Neural progenitor cell (in vitro differentiated cells): ENCODE results near the gene RAD51B. TPM values are rescaled to one million over a fixed set of nuclear protein-coding genes. Genes with fewer than 3 reads are reported as not detected.

ENCODE experiments used
- DNase-seq: peaks from one replicate; pipeline ENCODE4 v3.0.0-alpha.2; 2016; ENCODE audit warnings: low spot score
- H2AFZ ChIP-seq: fragments of 200-600 bp; sonication (generic); replicated peaks from 2 replicates; pipeline ENCODE4 v1.6.1; 2016; ENCODE audit warnings: antibody characterized with exemption
- H3F3A ChIP-seq: fragments of 200-600 bp; sonication (generic); 2 replicates; pipeline ENCODE4 v1.6.1; 2016; ENCODE audit warnings: antibody characterized with exemption, low read depth
- H3K27ac ChIP-seq: fragments of 200-600 bp; sonication (generic); 2 replicates; pipeline ENCODE4 v1.5.1; 2016; ENCODE audit warnings: mild to moderate bottlenecking
- H3K27me3 ChIP-seq: fragments of 200-600 bp; sonication (generic); 2 replicates; pipeline ENCODE4 v1.6.1; 2016; ENCODE audit warnings: mild to moderate bottlenecking, moderate library complexity
- H3K36me3 ChIP-seq: fragments of 200-600 bp; sonication (generic); 2 replicates; pipeline ENCODE4 v1.5.1; 2016
- H3K4me1 ChIP-seq: fragments of 200-600 bp; sonication (generic); 2 replicates; pipeline ENCODE4 v1.6.1; 2016; ENCODE audit warnings: mixed run types
- H3K4me2 ChIP-seq: fragments of 200-600 bp; sonication (generic); 2 replicates; pipeline ENCODE4 v1.6.1; 2016
- H3K4me3 ChIP-seq: fragments of 200-600 bp; sonication (generic); 2 replicates; pipeline ENCODE4 v1.5.1; 2016
- H3K79me2 ChIP-seq: fragments of 200-600 bp; sonication (generic); 2 replicates; pipeline ENCODE4 v1.6.1; 2016; ENCODE audit warnings: low read depth
- H3K9ac ChIP-seq: fragments of 200-600 bp; sonication (generic); 2 replicates; pipeline ENCODE4 v1.6.1; 2016
- H3K9me3 ChIP-seq: fragments of 200-600 bp; sonication (generic); 2 replicates; pipeline ENCODE4 v1.5.1; 2016; ENCODE audit warnings: low read depth
- H4K20me1 ChIP-seq: fragments of 200-600 bp; sonication (generic); 2 replicates; pipeline ENCODE4 v1.6.1; 2016; ENCODE audit warnings: low read depth
- H3K27ac Mint-ChIP-seq: 3 replicates; pipeline ENCODE4 v1.8.0; 2021; ENCODE audit warnings: mixed read lengths
- H3K27me3 Mint-ChIP-seq: 2 replicates; pipeline ENCODE4 v1.8.0; 2022; ENCODE audit warnings: low read depth, mild to moderate bottlenecking, inconsistent platforms, moderate library complexity, mixed read lengths; ENCODE audit not compliant: insufficient read depth
- H3K36me3 Mint-ChIP-seq: 3 replicates; pipeline ENCODE4 v1.8.0; 2021; ENCODE audit warnings: mixed read lengths
- H3K4me1 Mint-ChIP-seq: 3 replicates; pipeline ENCODE4 v1.8.0; 2021; ENCODE audit warnings: mixed read lengths
- H3K4me3 Mint-ChIP-seq: 3 replicates; pipeline ENCODE4 v1.8.0; 2021; ENCODE audit warnings: mild to moderate bottlenecking, moderate library complexity, mixed read lengths
- H3K9me3 Mint-ChIP-seq: 3 replicates; pipeline ENCODE4 v1.8.0; 2020; ENCODE audit warnings: mixed read lengths
- CTCF ChIP-seq: fragments of 200-600 bp; sonication (generic); IDR thresholded peaks from 2 replicates; pipeline ENCODE4 v1.5.1; 2017; ENCODE audit warnings: antibody characterized with exemption, mild to moderate bottlenecking
- EZH2 ChIP-seq: fragments of 200-600 bp; sonication (generic); IDR thresholded peaks from 2 replicates; pipeline ENCODE4 v1.6.1; 2017; ENCODE audit warnings: antibody characterized with exemption, mild to moderate bottlenecking, moderate library complexity
- EZH2phosphoT487 ChIP-seq: fragments of 200-600 bp; sonication (generic); IDR thresholded peaks from 2 replicates; pipeline ENCODE4 v1.6.1; 2017; ENCODE audit warnings: antibody characterized with exemption
- total RNA-seq: library from RNA; depleted of rRNA; stranded (reverse); fragments of >200 nt; gene quantifications from 2 replicates; pipeline ENCODE4 v1.2.3, GENCODE V29; 2015; ENCODE audit warnings: low replicate concordance

RAD51B gene
- total RNA-seq, 1 donor from 2014 or later = 50.5 TPM

- Histone ChIP-seq H3K36me3 (no peaks in the 10 kb centered on the region), H4K20me1 (no peaks in the 10 kb centered on the region), H3K4me3 (no peak overlapping the region), H3K9ac (no peak overlapping the region), H3K27ac (no peak overlapping the region), H3K27me3 (no peaks in the 10 kb centered on the region), H3K4me2 (no peak overlapping the region), H3K9me3 (no peaks in the 10 kb centered on the region), H3F3A (peaks cover 27% of the 10 kb centered on the region), H3K79me2 (no peaks in the 10 kb centered on the region), H3K4me1 (peaks cover 18% of the 10 kb centered on the region), H2AFZ (no peak overlapping the region)
- Mint-ChIP-seq H3K27me3 (peaks cover 13% of the 10 kb centered on the region), H3K4me1 (peaks cover 29% of the 10 kb centered on the region), H3K9me3 (peaks cover 15% of the 10 kb centered on the region), H3K4me3 (no peak overlapping the region), H3K27ac (no peak overlapping the region), H3K36me3 (peaks cover 7% of the 10 kb centered on the region)
- TF ChIP-seq CTCF (no peak), EZH2 (no peak), EZH2phosphoT487 (no peak)
- DNase-seq = no peak
Measured at GRCh38 chr14:68677901-68678300, 858.3 kb downstream of the RAD51B start.

- peaks cover 24% of the 10 kb centered on the region for H3K4me1 ChIP-seq
- no peaks in the 10 kb centered on the region for H3K9me3 ChIP-seq
- no peak overlapping the region for H3K27ac ChIP-seq
- H3K36me3 Mint-ChIP-seq = peaks cover 7% of the 10 kb centered on the region
- H3K36me3 ChIP-seq = no peaks in the 10 kb centered on the region
- peaks cover 15% of the 10 kb centered on the region for H3K27me3 Mint-ChIP-seq
- H3K27me3 ChIP-seq = no peaks in the 10 kb centered on the region
- no peak overlapping the region for H3K4me3 Mint-ChIP-seq
- DNase-seq = no peak
- TF ChIP-seq CTCF (no peak), EZH2 (no peak), EZH2phosphoT487 (no peak)
- H2AFZ ChIP-seq = no peak overlapping the region
- H4K20me1 ChIP-seq = no peaks in the 10 kb centered on the region
- H3K4me2 ChIP-seq = no peak overlapping the region
- H3K79me2 ChIP-seq = no peaks in the 10 kb centered on the region
- H3K4me1 Mint-ChIP-seq = peaks cover 35% of the 10 kb centered on the region
- peaks cover 15% of the 10 kb centered on the region for H3K9me3 Mint-ChIP-seq
- no peak overlapping the region for H3K4me3 ChIP-seq
- peaks cover 22% of the 10 kb centered on the region for H3F3A ChIP-seq
- H3K27ac Mint-ChIP-seq = no peak overlapping the region
- no peak overlapping the region for H3K9ac ChIP-seq
Measured at GRCh38 chr14:68678471-68678870, 858.9 kb downstream of the RAD51B start.

GRCh38 chr14:68679301-68679700, 859.7 kb downstream of the RAD51B start:
- H3K4me1 Mint-ChIP-seq = peaks cover 43% of the 10 kb centered on the region
- H3K27ac Mint-ChIP-seq = no peak overlapping the region

More at GRCh38 chr14:68679301-68679700, 859.7 kb downstream of the RAD51B start:
- Histone ChIP-seq H3K4me2 (no peak overlapping the region), H3K4me3 (no peak overlapping the region), H3K27me3 (no peaks in the 10 kb centered on the region), H3K79me2 (no peaks in the 10 kb centered on the region), H3K4me1 (peaks cover 28% of the 10 kb centered on the region), H3K9me3 (no peaks in the 10 kb centered on the region), H3K27ac (no peak overlapping the region), H2AFZ (no peak overlapping the region), H4K20me1 (no peaks in the 10 kb centered on the region), H3K36me3 (no peaks in the 10 kb centered on the region), H3K9ac (no peak overlapping the region), H3F3A (peaks cover 13% of the 10 kb centered on the region)
- no peak for DNase-seq
- Mint-ChIP-seq H3K9me3 (peaks cover 15% of the 10 kb centered on the region), H3K4me3 (no peak overlapping the region), H3K27me3 (peaks cover 13% of the 10 kb centered on the region), H3K36me3 (peaks cover 7% of the 10 kb centered on the region)
- TF ChIP-seq CTCF (no peak), EZH2 (no peak), EZH2phosphoT487 (no peak)
